HG03378 (cell line): Measurements from ENCODE around the gene IER5L.
A peak's percentile ranks its signal among the peaks of the same experiment; 100 is the strongest.

Experiments
- ATAC-seq: cut with Tn5 transposase; IDR thresholded peaks from one replicate; pipeline ENCODE4 v1.9.1; 2021; ENCODE audit warnings: mild to moderate bottlenecking, moderate library complexity; ENCODE audit not compliant: unreplicated experiment

The IER5L gene

GRCh38 chr9:129177791-129178567 lies at the start of gene IER5L:
IER5L (minus strand) TSS chr9:129178261; CDS start chr9:129178052, 209 bp downstream.
- peak; percentile 67 for ATAC-seq

- no peak for ATAC-seq
Observed at GRCh38 chr9:129227843-129228189, 49.8 kb upstream of the IER5L start.

- ATAC-seq, result no peak
Observed at GRCh38 chr9:129225815-129226214, 47.8 kb upstream of the IER5L start.

GRCh38 chr9:129225490-129225778 lies 47.4 kb upstream of the IER5L start:
- ATAC-seq, result no peak

GRCh38 chr9:129224618-129225489 lies 46.8 kb upstream of the IER5L start:
- ATAC-seq, result no peak

GRCh38 chr9:129223551-129224208 lies 45.6 kb upstream of the IER5L start:
- ATAC-seq, result no peak

- ATAC-seq, result no peak
Observed at GRCh38 chr9:129222819-129223218, 44.8 kb upstream of the IER5L start.

- ATAC-seq, result no peak
Observed at GRCh38 chr9:129221979-129222635, 44.0 kb upstream of the IER5L start.

GRCh38 chr9:129221233-129221632 lies 43.2 kb upstream of the IER5L start:
- ATAC-seq, result no peak

- no peak for ATAC-seq
Observed at GRCh38 chr9:129220771-129221170, 42.7 kb upstream of the IER5L start.

GRCh38 chr9:129218918-129219317 lies 40.9 kb upstream of the IER5L start:
- ATAC-seq, result no peak

GRCh38 chr9:129218272-129218625 lies 40.2 kb upstream of the IER5L start:
- no peak for ATAC-seq

- no peak for ATAC-seq
Observed at GRCh38 chr9:129213551-129213950, 35.5 kb upstream of the IER5L start.

GRCh38 chr9:129211686-129212085 lies 33.6 kb upstream of the IER5L start:
- no peak for ATAC-seq

GRCh38 chr9:129210125-129210524 lies 32.1 kb upstream of the IER5L start:
- no peak for ATAC-seq

GRCh38 chr9:129209580-129209979 lies 31.5 kb upstream of the IER5L start:
- ATAC-seq, result no peak

- ATAC-seq, result no peak
Observed at GRCh38 chr9:129209109-129209508, 31.0 kb upstream of the IER5L start.

- ATAC-seq, result no peak
Observed at GRCh38 chr9:129208207-129209032, 30.4 kb upstream of the IER5L start.

GRCh38 chr9:129206905-129207304 lies 28.8 kb upstream of the IER5L start:
- no peak for ATAC-seq

- ATAC-seq, result no peak
Observed at GRCh38 chr9:129206401-129206800, 28.3 kb upstream of the IER5L start.
